H1 (cell line): ENCODE results near the gene OR8G5. TPM values are rescaled to one million over a fixed set of nuclear protein-coding genes. Genes with fewer than 3 reads are reported as not detected.

ENCODE experiments used
- CTCF ChIA-PET: fragments of 300-600 bp; sonication (Branson Sonifier 250); formaldehyde crosslinking; loops from one replicate; lab custom pipeline; 2021; ENCODE audit not compliant: partially characterized antibody; lab: Charles Lee
- POLR2A ChIA-PET: fragments of 300-600 bp; sonication (Branson Sonifier 250); formaldehyde crosslinking; loops from one replicate; lab custom pipeline; 2021; ENCODE audit warnings: inconsistent platforms; ENCODE audit not compliant: partially characterized antibody; lab: Charles Lee
- DNase-seq, 2 experiments: peaks; one replicate each; pipeline versions ENCODE4 v3.0.0 to v3.0.0-alpha.2; 2010 to 2022; ENCODE audit warnings: low spot score in 2 of 2, low read depth in 1 of 2, mixed read lengths in 1 of 2
- FAIRE-seq: peaks from 2 replicates; lab custom pipeline; 2011; peaks lifted over from hg19 to GRCh38; lab: Jason Lieb, UNC
- H2AFZ ChIP-seq: 2 replicates; pipeline ENCODE4 v1.8.1; 2012; ENCODE audit warnings: low read length, inconsistent platforms
- H2AK5ac ChIP-seq: 2 replicates; pipeline ENCODE4 v1.6.1; 2013; ENCODE audit warnings: low read depth, low read length
- H2BK120ac ChIP-seq: replicated peaks from 2 replicates; pipeline ENCODE3; 2013; ENCODE audit warnings: low read depth, low read length, inconsistent platforms
- H2BK12ac ChIP-seq: 2 replicates; pipeline ENCODE4 v1.6.1; 2013; ENCODE audit warnings: low read depth, low read length
- H2BK15ac ChIP-seq: 2 replicates; pipeline ENCODE4 v1.6.1; 2013; ENCODE audit warnings: low read length
- H2BK20ac ChIP-seq: 2 replicates; pipeline ENCODE4 v1.6.1; 2013; ENCODE audit warnings: low read length
- H2BK5ac ChIP-seq: 2 replicates; pipeline ENCODE4 v1.6.1; 2013; ENCODE audit warnings: low read depth, low read length
- H3K14ac ChIP-seq: 2 replicates; pipeline ENCODE4 v1.6.1; 2013; ENCODE audit warnings: inconsistent platforms; ENCODE audit not compliant: insufficient read length
- H3K18ac ChIP-seq: 2 replicates; pipeline ENCODE4 v1.6.1; 2013; ENCODE audit warnings: low read length; ENCODE audit errors: extremely low read depth
- H3K23ac ChIP-seq: 2 replicates; pipeline ENCODE4 v1.6.1; 2013; ENCODE audit warnings: inconsistent platforms; ENCODE audit not compliant: insufficient read length
- H3K23me2 ChIP-seq: 2 replicates; pipeline ENCODE4 v1.6.1; 2013; ENCODE audit warnings: low read depth, low read length
- H3K27ac ChIP-seq: 2 replicates; pipeline ENCODE4 v1.6.1; 2011; ENCODE audit warnings: low read depth, low read length, inconsistent platforms
- H3K27me3 ChIP-seq, 4 experiments: replicated peaks in 1 of 4; 1 replicate in 1 of 4; 2 replicates in 3 of 4; pipeline versions ENCODE4 v1.6.1 to v1.8.1; 2011 to 2013; ENCODE audit warnings: low read length in 3 of 4, mild to moderate bottlenecking in 3 of 4, inconsistent platforms in 2 of 4, mixed read lengths in 2 of 4, moderate library complexity in 1 of 4; ENCODE audit not compliant: control insufficient read depth in 3 of 4, insufficient read depth in 3 of 4; ENCODE audit errors: extremely low read depth in 1 of 4
- H3K36me3 ChIP-seq, 4 experiments: 2 replicates each; pipeline versions ENCODE4 v1.6.1 to v1.8.1; 2011 to 2013; ENCODE audit warnings: mild to moderate bottlenecking in 4 of 4, low read length in 3 of 4, moderate library complexity in 2 of 4, control low read depth in 1 of 4, inconsistent platforms in 1 of 4; ENCODE audit not compliant: insufficient read depth in 4 of 4, control insufficient read depth in 2 of 4
- H3K4ac ChIP-seq: replicated peaks from 2 replicates; pipeline ENCODE3; 2013; ENCODE audit warnings: low read length, low read depth, mixed read lengths, inconsistent platforms; ENCODE audit not compliant: insufficient read length
- H3K4me1 ChIP-seq, 4 experiments: replicated peaks in 1 of 4; 1 replicate in 1 of 4; 2 replicates in 3 of 4; pipeline versions ENCODE4 v1.6.1 to v1.8.1; 2011 to 2013; ENCODE audit warnings: low read length in 3 of 4, inconsistent platforms in 2 of 4, mixed read lengths in 1 of 4; ENCODE audit not compliant: insufficient read depth in 4 of 4, control insufficient read depth in 3 of 4
- H3K4me2 ChIP-seq, 2 experiments: 2 replicates each; pipeline versions ENCODE4 v1.6.1 to v1.8.1; 2011 to 2013; ENCODE audit warnings: low read depth in 2 of 2, low read length in 2 of 2, control low read depth in 1 of 2, inconsistent platforms in 1 of 2, mild to moderate bottlenecking in 1 of 2; ENCODE audit not compliant: insufficient read depth in 1 of 2
- H3K4me3 ChIP-seq, 4 experiments: fragments of 200-600, 300-600 bp in 1 of 4; sonication (generic), shearing (Covaris generic), sonication (Bioruptor Twin) in 1 of 4; 2 replicates each; pipeline versions ENCODE4 v1.5.1 to v1.8.1; 2011 to 2016; ENCODE audit warnings: low read length in 4 of 4, low read depth in 3 of 4, control low read depth in 2 of 4, inconsistent platforms in 2 of 4, mild to moderate bottlenecking in 2 of 4, mixed read lengths in 1 of 4, moderate library complexity in 1 of 4; ENCODE audit not compliant: insufficient read depth in 2 of 4; ENCODE audit errors: extremely low read depth in 1 of 4
- H3K56ac ChIP-seq: replicated peaks from 2 replicates; pipeline ENCODE3; 2013; ENCODE audit warnings: low read depth, mild to moderate bottlenecking, mixed read lengths, low read length, inconsistent platforms; ENCODE audit not compliant: insufficient read length
- H3K79me1 ChIP-seq: 2 replicates; pipeline ENCODE4 v1.6.1; 2013; ENCODE audit warnings: low read depth, low read length, control low read depth
- H3K79me2 ChIP-seq, 2 experiments: 2 replicates each; pipeline versions ENCODE4 v1.6.1 to v1.8.1; 2012 to 2013; ENCODE audit warnings: low read length in 2 of 2, mild to moderate bottlenecking in 2 of 2, inconsistent platforms in 1 of 2; ENCODE audit not compliant: insufficient read depth in 2 of 2, control insufficient read depth in 1 of 2
- H3K9ac ChIP-seq, 4 experiments: replicated peaks in 1 of 4; 1 replicate in 1 of 4; 2 replicates in 3 of 4; pipeline versions ENCODE4 v1.6.1 to v1.8.1; 2011 to 2013; ENCODE audit warnings: low read depth in 3 of 4, low read length in 3 of 4, control low read depth in 2 of 4, mild to moderate bottlenecking in 2 of 4, moderate library complexity in 2 of 4, inconsistent platforms in 1 of 4; ENCODE audit errors: extremely low read depth in 1 of 4
- H3K9me3 ChIP-seq, 2 experiments: 2 replicates each; pipeline versions ENCODE4 v1.6.1 to v1.8.1; 2012 to 2013; ENCODE audit warnings: mild to moderate bottlenecking in 2 of 2, moderate library complexity in 2 of 2, control low read depth in 1 of 2, inconsistent platforms in 1 of 2, low read depth in 1 of 2, low read length in 1 of 2, mixed read lengths in 1 of 2; ENCODE audit not compliant: insufficient read depth in 2 of 2
- H4K20me1 ChIP-seq, 2 experiments: replicated peaks in 1 of 2; 2 replicates each; pipeline versions ENCODE3 to v1.8.1; 2011 to 2013; ENCODE audit warnings: inconsistent platforms in 2 of 2, low read length in 2 of 2, mild to moderate bottlenecking in 1 of 2; ENCODE audit not compliant: insufficient read depth in 2 of 2, control insufficient read depth in 1 of 2
- H4K5ac ChIP-seq: 2 replicates; pipeline ENCODE4 v1.6.1; 2013; ENCODE audit warnings: low read length, low read depth, mixed read lengths, inconsistent platforms; ENCODE audit not compliant: insufficient read length
- H4K8ac ChIP-seq: 2 replicates; pipeline ENCODE4 v1.8.0; 2013; ENCODE audit warnings: mild to moderate bottlenecking, moderate library complexity, low read length, inconsistent platforms; ENCODE audit not compliant: insufficient read depth; ENCODE audit errors: extremely low read depth
- H4K91ac ChIP-seq: replicated peaks from 2 replicates; pipeline ENCODE3; 2013; ENCODE audit warnings: low read length, mixed read lengths, inconsistent platforms; ENCODE audit not compliant: insufficient read length
- CTBP2 ChIP-seq: IDR thresholded peaks from 2 replicates; pipeline ENCODE4 v1.7.0; 2011; ENCODE audit warnings: borderline replicate concordance, mild to moderate bottlenecking, moderate library complexity, mixed read lengths, low read length; ENCODE audit not compliant: insufficient read depth, insufficient read length
- SUZ12 ChIP-seq: fragments of 200-600 bp; sonication (generic); IDR thresholded peaks from 2 replicates; pipeline ENCODE4 v1.6.1; 2012; ENCODE audit warnings: mild to moderate bottlenecking, inconsistent platforms, low read length, moderate library complexity, mixed read lengths
- YY1 ChIP-seq: IDR thresholded peaks from 2 replicates; pipeline ENCODE4 v1.6.1; 2011; ENCODE audit warnings: low read depth, mild to moderate bottlenecking, low read length
- WGBS, 2 experiments: shearing (Covaris generic) in 1 of 2; methylation state at CpG; one replicate each; pipeline versions ENCODE4 v1.1.6 to v1.1.7; 2013 to 2015; ENCODE audit warnings: low lambda C conversion rate in 2 of 2, mixed read lengths in 2 of 2, inconsistent platforms in 1 of 2, low coverage in 1 of 2, missing lambda C conversion rate in 1 of 2; ENCODE audit not compliant: insufficient replicate concordance in 2 of 2, insufficient coverage in 1 of 2, insufficient read length in 1 of 2; ENCODE audit errors: extremely low coverage in 1 of 2, missing lambda C conversion rate in 1 of 2; 5-methylcytosine and 5-hydroxymethylcytosine counted together
- polyA plus RNA-seq, 7 experiments: library from polyadenylated mRNA; depleted of rRNA in 3 of 7; stranded (reverse) in 5 of 7; unstranded in 2 of 7; fragments of >200 nt in 5 of 7; fragments of 200-250 nt in 2 of 7; gene quantifications; 1 replicate in 5 of 7; 2 replicates in 1 of 7; 4 replicates in 1 of 7; pipeline versions ENCODE4 v1.2.1 to v1.2.3, GENCODE V29; 2011 to 2013; ENCODE audit warnings: missing spikeins in 2 of 7, mixed read lengths in 2 of 7
- total RNA-seq: library from RNA; stranded (reverse); fragmentation: NEBNext Ultra II Directional; extraction: Animal tissue kit (Norgen Biotek cat#: 25700); gene quantifications from 2 replicates; pipeline ENCODE4 v1.2.1, GENCODE V29; 2021

The OR8G5 gene
- total and polyA plus RNA-seq, 2 of the 8 experiments (the other 6 are each of a cell fraction or from before 2014, with no cell fraction given), result not detected

DNA sequence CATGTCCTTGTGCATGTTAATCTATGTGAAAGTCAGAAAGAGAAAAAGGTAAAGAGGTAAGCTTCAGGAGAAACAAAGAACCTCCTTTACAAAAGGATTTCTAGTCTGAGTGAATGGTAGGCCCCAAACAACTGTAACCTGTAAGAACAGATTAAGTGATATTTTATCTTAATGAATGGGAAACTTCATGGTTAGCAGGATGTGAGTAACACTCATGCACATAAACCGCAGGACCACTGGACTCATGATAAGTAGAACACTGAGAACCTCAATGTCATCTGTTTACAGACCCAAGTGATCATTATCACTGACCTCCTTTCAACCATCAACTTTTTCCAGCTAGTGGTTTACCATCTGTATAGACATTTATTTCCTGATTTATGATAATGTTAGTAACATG, 19.9 kb downstream of the OR8G5 start:
- H3K56ac ChIP-seq, result no peak overlapping the region
- H3K36me3 ChIP-seq, result no peaks in the 10 kb centered on the region
- no peak for FAIRE-seq
- H3K27me3 ChIP-seq, result no peaks in the 10 kb centered on the region
- POLR2A ChIA-PET, result no interaction called here
- H3K23ac ChIP-seq, result no peak overlapping the region
- DNase-seq, result no peak
- H3K4me2 ChIP-seq, result no peak overlapping the region
- H2AFZ ChIP-seq, result no peak overlapping the region
- no peak overlapping the region for H3K18ac ChIP-seq
- H4K5ac ChIP-seq, result no peak overlapping the region
- H3K4ac ChIP-seq, result no peak overlapping the region
- H3K14ac ChIP-seq, result no peak overlapping the region
- peaks cover 0 to 3% (median 0%) of the 10 kb centered on the region in 4 experiments; a peak in 1 of 7 replicates for H3K4me1 ChIP-seq
- H3K23me2 ChIP-seq, result no peaks in the 10 kb centered on the region
- H3K27ac ChIP-seq, result no peak overlapping the region
- H4K8ac ChIP-seq, result no peak overlapping the region
- H3K4me3 ChIP-seq, result no peak overlapping the region
- no peak overlapping the region for H2BK15ac ChIP-seq
- H3K9me3 ChIP-seq, result no peaks in the 10 kb centered on the region
- H2BK5ac ChIP-seq, result no peak overlapping the region
- no peaks in the 10 kb centered on the region for H3K79me2 ChIP-seq
- no peak overlapping the region for H2BK120ac ChIP-seq
- TF ChIP-seq YY1 (no peak), CTBP2 (no peak), SUZ12 (no peak)
- H2AK5ac ChIP-seq, result no peak overlapping the region
- WGBS, 2 experiments, result 100% methylated on average over 1 of the region's 1 CpG; no CpG with 5 or more reads in 1 of the 2 experiments
- H4K20me1 ChIP-seq, result no peaks in the 10 kb centered on the region
- no peaks in the 10 kb centered on the region for H3K79me1 ChIP-seq
- no peak overlapping the region for H2BK20ac ChIP-seq
- CTCF ChIA-PET, result interaction anchor here (0.6 to 1.4 kb wide), 4 partner anchors 50 to 204 kb away, joined by 3 to 4 read pairs (median 4); no protein-coding TSS in a partner anchor
- H3K9ac ChIP-seq, result no peak overlapping the region
- H2BK12ac ChIP-seq, result no peak overlapping the region
- H4K91ac ChIP-seq, result no peak overlapping the region
